WTC11 (cell line): Measurements from ENCODE around the gene CHST6. TPM values are rescaled to one million over a fixed set of nuclear protein-coding genes. Genes with fewer than 3 reads are reported as not detected.

Source experiments
- ATAC-seq: fragments of 200-7000 bp; cut with Tn5 transposase; 2 replicates; pipeline ENCODE4 v1.10.0; 2021; ENCODE audit warnings: mild to moderate bottlenecking, moderate library complexity
- CTCF ChIA-PET: fragments of 300-600 bp; sonication (Branson Sonifier 250); formaldehyde crosslinking; loops from one replicate; lab custom pipeline; 2021; ENCODE audit warnings: antibody characterized with exemption; lab: Charles Lee
- POLR2A ChIA-PET: fragments of 350-600 bp; sonication (Branson Sonifier 250); formaldehyde crosslinking; loops from one replicate; lab custom pipeline; 2021; ENCODE audit warnings: antibody characterized with exemption; lab: Charles Lee
- DNase-seq: peaks from one replicate; pipeline ENCODE4 v3.0.0; 2021; ENCODE audit warnings: low spot score
- H3K27ac Mint-ChIP-seq: 2 replicates; pipeline ENCODE4 v1.8.0; 2021; ENCODE audit warnings: mixed read lengths
- H3K27me3 Mint-ChIP-seq: 2 replicates; pipeline ENCODE4 v1.8.0; 2021; ENCODE audit warnings: low read depth, mild to moderate bottlenecking, moderate library complexity, mixed read lengths
- H3K36me3 Mint-ChIP-seq: 2 replicates; pipeline ENCODE4 v1.8.0; 2021; ENCODE audit warnings: mixed read lengths
- H3K4me1 Mint-ChIP-seq: 2 replicates; pipeline ENCODE4 v1.8.0; 2022; ENCODE audit warnings: mixed read lengths
- H3K4me3 Mint-ChIP-seq: 2 replicates; pipeline ENCODE4 v1.8.0; 2021; ENCODE audit warnings: mild to moderate bottlenecking, moderate library complexity, mixed read lengths
- H3K9me3 Mint-ChIP-seq: 2 replicates; pipeline ENCODE4 v1.8.0; 2021; ENCODE audit warnings: mixed read lengths
- ATF2 ChIP-seq: sonication (generic); formaldehyde crosslinking; IDR thresholded peaks from 2 replicates; pipeline ENCODE4 v1.8.1; 2022; ENCODE audit warnings: low read depth, missing genetic modification reagents, borderline replicate concordance
- CREB1 ChIP-seq: sonication (generic); formaldehyde crosslinking; IDR thresholded peaks from 2 replicates; pipeline ENCODE4 v1.8.0; 2023; ENCODE audit warnings: mild to moderate bottlenecking, missing genetic modification reagents
- HMGA2 ChIP-seq: fragments of 250-450 bp; sonication (Bioruptor Pico); IDR thresholded peaks from 2 replicates; pipeline ENCODE4 v1.4.0; 2021; ENCODE audit warnings: mild to moderate bottlenecking, moderate library complexity
- NFYB ChIP-seq: sonication (generic); formaldehyde crosslinking; conservative IDR thresholded peaks from 2 replicates; pipeline ENCODE4 v1.8.0; 2022; ENCODE audit warnings: low read depth, missing genetic modification reagents
- NR3C1 ChIP-seq: sonication (generic); formaldehyde crosslinking; conservative IDR thresholded peaks from 2 replicates; pipeline ENCODE4 v1.8.1; 2023; ENCODE audit warnings: low read depth, mild to moderate bottlenecking, missing genetic modification reagents
- PRDM15 ChIP-seq: sonication (generic); formaldehyde crosslinking; IDR thresholded peaks from 2 replicates; pipeline ENCODE4 v1.8.0; 2022; ENCODE audit warnings: missing genetic modification reagents
- PRRX2 ChIP-seq: fragments of 250-450 bp; sonication (Bioruptor Pico); IDR thresholded peaks from 2 replicates; pipeline ENCODE4 v1.8.0; 2021; ENCODE audit warnings: mild to moderate bottlenecking
- RELA ChIP-seq: sonication (generic); formaldehyde crosslinking; IDR thresholded peaks from 2 replicates; pipeline ENCODE4 v1.8.1; 2022; ENCODE audit warnings: missing genetic modification reagents, mild to moderate bottlenecking, borderline replicate concordance
- SOX15 ChIP-seq: fragments of 250-450 bp; sonication (Bioruptor Pico); IDR thresholded peaks from 2 replicates; pipeline ENCODE4 v1.9.0; 2021; ENCODE audit warnings: mild to moderate bottlenecking
- TCF7 ChIP-seq: sonication (generic); formaldehyde crosslinking; IDR thresholded peaks from 2 replicates; pipeline ENCODE4 v1.8.0; 2022; ENCODE audit warnings: mild to moderate bottlenecking, low read depth, missing genetic modification reagents, moderate library complexity
- TP53 ChIP-seq: sonication (generic); formaldehyde crosslinking; IDR thresholded peaks from 2 replicates; pipeline ENCODE4 v1.8.1; 2023; ENCODE audit warnings: mild to moderate bottlenecking, missing genetic modification reagents
- ZNF671 ChIP-seq: fragments of 250-450 bp; sonication (Bioruptor Pico); IDR thresholded peaks from 2 replicates; pipeline ENCODE4 v1.8.0; 2021; ENCODE audit warnings: mild to moderate bottlenecking
- ZSCAN18 ChIP-seq: fragments of 250-450 bp; sonication (Bioruptor Pico); IDR thresholded peaks from 2 replicates; pipeline ENCODE4 v2.1.2; 2022; ENCODE audit warnings: mild to moderate bottlenecking, moderate library complexity
- total RNA-seq: library from RNA; stranded (reverse); gene quantifications from 3 replicates; pipeline ENCODE4 v1.2.3, GENCODE V29; 2021
- TF ChIP-seq, protein P1 (sequence below): sonication (generic); formaldehyde crosslinking; IDR thresholded peaks from 2 replicates; pipeline ENCODE4 v1.8.0; 2023; ENCODE audit warnings: mild to moderate bottlenecking, missing genetic modification reagents
- TF ChIP-seq, protein P2 (sequence below): sonication (generic); formaldehyde crosslinking; IDR thresholded peaks from 2 replicates; pipeline ENCODE4 v1.8.1; 2023; ENCODE audit warnings: mild to moderate bottlenecking, missing genetic modification reagents, borderline replicate concordance
- TF ChIP-seq, protein P3 (sequence below): fragments of 250-450 bp; sonication (Bioruptor Pico); IDR thresholded peaks from 2 replicates; pipeline ENCODE4 v1.8.0; 2021; ENCODE audit warnings: mild to moderate bottlenecking
- TF ChIP-seq, protein P4 (sequence below): sonication (generic); formaldehyde crosslinking; IDR thresholded peaks from 2 replicates; pipeline ENCODE4 v1.8.1; 2022; ENCODE audit warnings: low read depth, mild to moderate bottlenecking, moderate library complexity, missing genetic modification reagents, borderline replicate concordance

CHST6 gene
- total RNA-seq, 1 experiment from 2014 or later, result 20.2 TPM

DNA sequence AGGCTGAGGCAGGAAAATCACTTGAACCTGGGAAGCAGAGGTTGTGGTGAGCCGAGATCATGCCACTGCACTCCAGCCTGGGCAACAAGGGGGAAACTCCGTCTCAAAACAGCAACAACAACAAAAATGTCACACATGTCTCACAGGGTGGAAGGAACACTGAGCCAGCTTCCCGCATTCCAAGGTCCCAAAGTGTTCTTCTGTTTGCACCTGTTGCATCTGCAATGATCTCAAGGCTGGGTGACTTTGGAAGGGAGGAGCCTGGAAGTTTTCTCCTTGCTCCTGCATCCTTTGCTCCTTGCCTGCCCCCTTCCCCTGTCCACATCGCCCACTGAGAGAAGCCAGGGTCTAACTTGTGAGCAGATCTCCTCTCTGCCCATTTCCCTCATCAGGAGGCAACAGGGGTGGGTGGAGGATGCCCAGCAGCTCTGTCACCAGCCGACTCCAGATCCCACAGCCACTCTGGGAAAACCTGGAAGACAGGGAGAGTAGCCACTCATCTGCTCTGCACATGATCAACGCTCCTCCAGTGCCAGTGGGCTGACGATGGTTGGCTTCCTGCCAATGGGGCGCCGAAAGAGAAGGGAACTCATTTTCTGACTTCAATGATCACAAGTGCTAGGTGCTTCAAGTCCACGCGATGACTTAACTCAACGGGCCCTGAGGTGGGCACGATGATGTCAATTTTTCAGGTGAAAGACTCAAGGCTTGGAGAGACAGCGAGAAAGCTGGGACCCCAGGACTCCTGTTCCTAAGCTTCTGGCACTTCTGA, 12.6 kb downstream of the CHST6 start:
- Mint-ChIP-seq H3K4me3 (no peak overlapping the region), H3K27ac (no peak overlapping the region)
- ATAC-seq, result no peak
- CTCF ChIA-PET, result no interaction called here
- no peak for DNase-seq
- POLR2A ChIA-PET, result no interaction called here
- TF ChIP-seq ZNF671 (CRISPR knock-in tag), result no peak
- TF ChIP-seq SOX15 (CRISPR knock-in tag), result no peak
- TF ChIP-seq ATF2 (CRISPR knock-in tag), result no peak
- no peak for TF ChIP-seq PRDM15 (CRISPR knock-in tag)
- TF ChIP-seq NR3C1 (CRISPR knock-in tag), result no peak
- no peak for TF ChIP-seq TP53
- TF ChIP-seq, all 79 proteins: peak for 0
- Mint-ChIP-seq H3K9me3 (no peaks in the 10 kb centered on the region), H3K27me3 (no peaks in the 10 kb centered on the region), H3K4me1 (peaks cover 9% of the 10 kb centered on the region), H3K36me3 (peaks cover 23% of the 10 kb centered on the region)

DNA sequence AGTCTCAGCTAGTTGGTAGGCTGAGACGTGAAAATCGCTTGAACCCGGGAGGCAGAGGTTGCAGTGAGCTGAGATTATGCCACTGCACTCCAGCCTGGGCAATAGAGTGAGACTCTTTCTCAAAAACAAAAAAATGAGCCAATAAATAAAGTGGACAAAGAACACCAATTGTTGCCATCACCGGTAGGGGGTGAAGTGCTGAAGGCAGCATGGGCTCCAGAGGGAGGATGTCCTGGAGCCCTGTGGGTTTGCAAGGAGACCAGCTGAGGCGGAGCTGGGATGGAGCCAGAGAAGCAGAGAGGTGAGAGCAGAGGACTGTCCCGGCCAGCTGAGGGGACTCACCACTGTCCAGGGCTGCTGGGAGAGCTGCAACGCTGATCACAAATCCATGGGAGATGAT, 13.8 kb downstream of the CHST6 start:
- DNase-seq (no peak), ATAC-seq (no peak)
- no peaks in the 10 kb centered on the region for H3K9me3 Mint-ChIP-seq
- H3K4me3 Mint-ChIP-seq, result no peak overlapping the region
- H3K27ac Mint-ChIP-seq, result no peak overlapping the region
- POLR2A ChIA-PET, result no interaction called here
- H3K36me3 Mint-ChIP-seq, result peaks cover 15% of the 10 kb centered on the region
- H3K27me3 Mint-ChIP-seq, result no peaks in the 10 kb centered on the region
- CTCF ChIA-PET, result interaction anchor here (0.6 to 1.3 kb wide), 3 partner anchors 36 to 72 kb away, joined by 3 to 6 read pairs (median 4); no protein-coding TSS in a partner anchor
- peaks cover 9% of the 10 kb centered on the region for H3K4me1 Mint-ChIP-seq
- TF ChIP-seq, protein P1, sequence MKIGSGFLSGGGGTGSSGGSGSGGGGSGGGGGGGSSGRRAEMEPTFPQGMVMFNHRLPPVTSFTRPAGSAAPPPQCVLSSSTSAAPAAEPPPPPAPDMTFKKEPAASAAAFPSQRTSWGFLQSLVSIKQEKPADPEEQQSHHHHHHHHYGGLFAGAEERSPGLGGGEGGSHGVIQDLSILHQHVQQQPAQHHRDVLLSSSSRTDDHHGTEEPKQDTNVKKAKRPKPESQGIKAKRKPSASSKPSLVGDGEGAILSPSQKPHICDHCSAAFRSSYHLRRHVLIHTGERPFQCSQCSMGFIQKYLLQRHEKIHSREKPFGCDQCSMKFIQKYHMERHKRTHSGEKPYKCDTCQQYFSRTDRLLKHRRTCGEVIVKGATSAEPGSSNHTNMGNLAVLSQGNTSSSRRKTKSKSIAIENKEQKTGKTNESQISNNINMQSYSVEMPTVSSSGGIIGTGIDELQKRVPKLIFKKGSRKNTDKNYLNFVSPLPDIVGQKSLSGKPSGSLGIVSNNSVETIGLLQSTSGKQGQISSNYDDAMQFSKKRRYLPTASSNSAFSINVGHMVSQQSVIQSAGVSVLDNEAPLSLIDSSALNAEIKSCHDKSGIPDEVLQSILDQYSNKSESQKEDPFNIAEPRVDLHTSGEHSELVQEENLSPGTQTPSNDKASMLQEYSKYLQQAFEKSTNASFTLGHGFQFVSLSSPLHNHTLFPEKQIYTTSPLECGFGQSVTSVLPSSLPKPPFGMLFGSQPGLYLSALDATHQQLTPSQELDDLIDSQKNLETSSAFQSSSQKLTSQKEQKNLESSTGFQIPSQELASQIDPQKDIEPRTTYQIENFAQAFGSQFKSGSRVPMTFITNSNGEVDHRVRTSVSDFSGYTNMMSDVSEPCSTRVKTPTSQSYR (CRISPR knock-in tag), result no peak
- TF ChIP-seq PRRX2 (CRISPR knock-in tag), result no peak
- TF ChIP-seq, protein P2, sequence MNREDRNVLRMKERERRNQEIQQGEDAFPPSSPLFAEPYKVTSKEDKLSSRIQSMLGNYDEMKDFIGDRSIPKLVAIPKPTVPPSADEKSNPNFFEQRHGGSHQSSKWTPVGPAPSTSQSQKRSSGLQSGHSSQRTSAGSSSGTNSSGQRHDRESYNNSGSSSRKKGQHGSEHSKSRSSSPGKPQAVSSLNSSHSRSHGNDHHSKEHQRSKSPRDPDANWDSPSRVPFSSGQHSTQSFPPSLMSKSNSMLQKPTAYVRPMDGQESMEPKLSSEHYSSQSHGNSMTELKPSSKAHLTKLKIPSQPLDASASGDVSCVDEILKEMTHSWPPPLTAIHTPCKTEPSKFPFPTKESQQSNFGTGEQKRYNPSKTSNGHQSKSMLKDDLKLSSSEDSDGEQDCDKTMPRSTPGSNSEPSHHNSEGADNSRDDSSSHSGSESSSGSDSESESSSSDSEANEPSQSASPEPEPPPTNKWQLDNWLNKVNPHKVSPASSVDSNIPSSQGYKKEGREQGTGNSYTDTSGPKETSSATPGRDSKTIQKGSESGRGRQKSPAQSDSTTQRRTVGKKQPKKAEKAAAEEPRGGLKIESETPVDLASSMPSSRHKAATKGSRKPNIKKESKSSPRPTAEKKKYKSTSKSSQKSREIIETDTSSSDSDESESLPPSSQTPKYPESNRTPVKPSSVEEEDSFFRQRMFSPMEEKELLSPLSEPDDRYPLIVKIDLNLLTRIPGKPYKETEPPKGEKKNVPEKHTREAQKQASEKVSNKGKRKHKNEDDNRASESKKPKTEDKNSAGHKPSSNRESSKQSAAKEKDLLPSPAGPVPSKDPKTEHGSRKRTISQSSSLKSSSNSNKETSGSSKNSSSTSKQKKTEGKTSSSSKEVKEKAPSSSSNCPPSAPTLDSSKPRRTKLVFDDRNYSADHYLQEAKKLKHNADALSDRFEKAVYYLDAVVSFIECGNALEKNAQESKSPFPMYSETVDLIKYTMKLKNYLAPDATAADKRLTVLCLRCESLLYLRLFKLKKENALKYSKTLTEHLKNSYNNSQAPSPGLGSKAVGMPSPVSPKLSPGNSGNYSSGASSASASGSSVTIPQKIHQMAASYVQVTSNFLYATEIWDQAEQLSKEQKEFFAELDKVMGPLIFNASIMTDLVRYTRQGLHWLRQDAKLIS (CRISPR knock-in tag), result no peak
- TF ChIP-seq TCF7 (CRISPR knock-in tag), result no peak
- no peak for TF ChIP-seq HMGA2
- TF ChIP-seq CREB1 (CRISPR knock-in tag), result no peak
- TF ChIP-seq, protein P3, sequence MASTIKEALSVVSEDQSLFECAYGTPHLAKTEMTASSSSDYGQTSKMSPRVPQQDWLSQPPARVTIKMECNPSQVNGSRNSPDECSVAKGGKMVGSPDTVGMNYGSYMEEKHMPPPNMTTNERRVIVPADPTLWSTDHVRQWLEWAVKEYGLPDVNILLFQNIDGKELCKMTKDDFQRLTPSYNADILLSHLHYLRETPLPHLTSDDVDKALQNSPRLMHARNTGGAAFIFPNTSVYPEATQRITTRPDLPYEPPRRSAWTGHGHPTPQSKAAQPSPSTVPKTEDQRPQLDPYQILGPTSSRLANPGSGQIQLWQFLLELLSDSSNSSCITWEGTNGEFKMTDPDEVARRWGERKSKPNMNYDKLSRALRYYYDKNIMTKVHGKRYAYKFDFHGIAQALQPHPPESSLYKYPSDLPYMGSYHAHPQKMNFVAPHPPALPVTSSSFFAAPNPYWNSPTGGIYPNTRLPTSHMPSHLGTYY (CRISPR knock-in tag), result no peak
- no peak for TF ChIP-seq RELA (CRISPR knock-in tag)
- TF ChIP-seq, protein P4, sequence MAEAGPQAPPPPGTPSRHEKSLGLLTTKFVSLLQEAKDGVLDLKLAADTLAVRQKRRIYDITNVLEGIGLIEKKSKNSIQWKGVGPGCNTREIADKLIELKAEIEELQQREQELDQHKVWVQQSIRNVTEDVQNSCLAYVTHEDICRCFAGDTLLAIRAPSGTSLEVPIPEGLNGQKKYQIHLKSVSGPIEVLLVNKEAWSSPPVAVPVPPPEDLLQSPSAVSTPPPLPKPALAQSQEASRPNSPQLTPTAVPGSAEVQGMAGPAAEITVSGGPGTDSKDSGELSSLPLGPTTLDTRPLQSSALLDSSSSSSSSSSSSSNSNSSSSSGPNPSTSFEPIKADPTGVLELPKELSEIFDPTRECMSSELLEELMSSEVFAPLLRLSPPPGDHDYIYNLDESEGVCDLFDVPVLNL (CRISPR knock-in tag), result no peak
- TF ChIP-seq NFYB (CRISPR knock-in tag), result no peak
- no peak for TF ChIP-seq ZSCAN18 (CRISPR knock-in tag)
